Neural progenitor cell (in vitro differentiated cells): ENCODE data around the gene DNAL4. TPM values are rescaled to one million over a fixed set of nuclear protein-coding genes. Genes with fewer than 3 reads are reported as not detected.

Experiments used
- DNase-seq: peaks from one replicate; pipeline ENCODE4 v3.0.0-alpha.2; 2016; ENCODE audit warnings: low spot score
- H2AFZ ChIP-seq: fragments of 200-600 bp; sonication (generic); replicated peaks from 2 replicates; pipeline ENCODE4 v1.6.1; 2016; ENCODE audit warnings: antibody characterized with exemption
- H3F3A ChIP-seq: fragments of 200-600 bp; sonication (generic); 2 replicates; pipeline ENCODE4 v1.6.1; 2016; ENCODE audit warnings: antibody characterized with exemption, low read depth
- H3K27ac ChIP-seq: fragments of 200-600 bp; sonication (generic); 2 replicates; pipeline ENCODE4 v1.5.1; 2016; ENCODE audit warnings: mild to moderate bottlenecking
- H3K27me3 ChIP-seq: fragments of 200-600 bp; sonication (generic); 2 replicates; pipeline ENCODE4 v1.6.1; 2016; ENCODE audit warnings: mild to moderate bottlenecking, moderate library complexity
- H3K36me3 ChIP-seq: fragments of 200-600 bp; sonication (generic); 2 replicates; pipeline ENCODE4 v1.5.1; 2016
- H3K4me1 ChIP-seq: fragments of 200-600 bp; sonication (generic); 2 replicates; pipeline ENCODE4 v1.6.1; 2016; ENCODE audit warnings: mixed run types
- H3K4me2 ChIP-seq: fragments of 200-600 bp; sonication (generic); 2 replicates; pipeline ENCODE4 v1.6.1; 2016
- H3K4me3 ChIP-seq: fragments of 200-600 bp; sonication (generic); 2 replicates; pipeline ENCODE4 v1.5.1; 2016
- H3K79me2 ChIP-seq: fragments of 200-600 bp; sonication (generic); 2 replicates; pipeline ENCODE4 v1.6.1; 2016; ENCODE audit warnings: low read depth
- H3K9ac ChIP-seq: fragments of 200-600 bp; sonication (generic); 2 replicates; pipeline ENCODE4 v1.6.1; 2016
- H3K9me3 ChIP-seq: fragments of 200-600 bp; sonication (generic); 2 replicates; pipeline ENCODE4 v1.5.1; 2016; ENCODE audit warnings: low read depth
- H4K20me1 ChIP-seq: fragments of 200-600 bp; sonication (generic); 2 replicates; pipeline ENCODE4 v1.6.1; 2016; ENCODE audit warnings: low read depth
- H3K27ac Mint-ChIP-seq: 3 replicates; pipeline ENCODE4 v1.8.0; 2021; ENCODE audit warnings: mixed read lengths
- H3K27me3 Mint-ChIP-seq: 2 replicates; pipeline ENCODE4 v1.8.0; 2022; ENCODE audit warnings: low read depth, mild to moderate bottlenecking, inconsistent platforms, moderate library complexity, mixed read lengths; ENCODE audit not compliant: insufficient read depth
- H3K36me3 Mint-ChIP-seq: 3 replicates; pipeline ENCODE4 v1.8.0; 2021; ENCODE audit warnings: mixed read lengths
- H3K4me1 Mint-ChIP-seq: 3 replicates; pipeline ENCODE4 v1.8.0; 2021; ENCODE audit warnings: mixed read lengths
- H3K4me3 Mint-ChIP-seq: 3 replicates; pipeline ENCODE4 v1.8.0; 2021; ENCODE audit warnings: mild to moderate bottlenecking, moderate library complexity, mixed read lengths
- H3K9me3 Mint-ChIP-seq: 3 replicates; pipeline ENCODE4 v1.8.0; 2020; ENCODE audit warnings: mixed read lengths
- EZH2 ChIP-seq: fragments of 200-600 bp; sonication (generic); IDR thresholded peaks from 2 replicates; pipeline ENCODE4 v1.6.1; 2017; ENCODE audit warnings: antibody characterized with exemption, mild to moderate bottlenecking, moderate library complexity
- EZH2phosphoT487 ChIP-seq: fragments of 200-600 bp; sonication (generic); IDR thresholded peaks from 2 replicates; pipeline ENCODE4 v1.6.1; 2017; ENCODE audit warnings: antibody characterized with exemption
- total RNA-seq: library from RNA; depleted of rRNA; stranded (reverse); fragments of >200 nt; gene quantifications from 2 replicates; pipeline ENCODE4 v1.2.3, GENCODE V29; 2015; ENCODE audit warnings: low replicate concordance
- TF ChIP-seq, protein P1 (sequence below): fragments of 200-600 bp; sonication (generic); IDR thresholded peaks from 2 replicates; pipeline ENCODE4 v1.5.1; 2017; ENCODE audit warnings: antibody characterized with exemption, mild to moderate bottlenecking

The DNAL4 gene
- total RNA-seq, 1 donor from 2014 or later: 10.7 TPM

DNA sequence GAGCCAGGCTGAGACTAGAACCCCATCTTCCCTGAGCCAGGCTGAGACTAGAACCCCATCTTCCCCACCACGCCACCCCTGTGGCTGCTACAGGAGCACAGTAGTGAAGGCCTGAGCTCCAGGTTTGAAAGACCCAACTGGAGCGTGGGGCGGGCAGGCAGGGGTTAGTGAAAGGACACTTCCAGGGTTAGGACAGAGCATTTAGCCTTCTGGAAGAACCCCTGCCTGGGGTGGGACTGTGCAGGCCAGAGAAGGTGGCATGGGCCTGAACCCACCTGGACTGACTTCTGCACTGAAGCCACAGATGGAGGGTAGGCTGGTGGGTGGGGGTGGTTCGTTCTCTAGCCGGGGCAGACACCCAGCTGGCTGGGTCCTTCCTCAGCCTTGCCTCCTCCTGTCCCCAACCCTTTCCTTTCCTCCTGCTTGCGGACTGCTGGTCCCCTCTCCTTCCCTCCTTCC lies 62.2 kb downstream of the DNAL4 start:
- Mint-ChIP-seq H3K27me3 (peaks cover 4% of the 10 kb centered on the region), H3K36me3 (peaks cover 9% of the 10 kb centered on the region), H3K9me3 (no peaks in the 10 kb centered on the region), H3K27ac (no peak overlapping the region), H3K4me3 (no peak overlapping the region), H3K4me1 (no peaks in the 10 kb centered on the region)
- H3K27ac ChIP-seq: no peak overlapping the region
- H3K4me3 ChIP-seq: no peak overlapping the region
- no peaks in the 10 kb centered on the region for H3K36me3 ChIP-seq
- DNase-seq: no peak
- no peaks in the 10 kb centered on the region for H3K9me3 ChIP-seq
- TF ChIP-seq EZH2phosphoT487: no peak
- no peak overlapping the region for H3K9ac ChIP-seq
- H3K4me1 ChIP-seq: no peaks in the 10 kb centered on the region
- no peaks in the 10 kb centered on the region for H3K27me3 ChIP-seq
- no peaks in the 10 kb centered on the region for H3K79me2 ChIP-seq
- H2AFZ ChIP-seq: no peak overlapping the region
- H3K4me2 ChIP-seq: no peak overlapping the region
- peaks cover 10% of the 10 kb centered on the region for H4K20me1 ChIP-seq
- peaks cover 3% of the 10 kb centered on the region for H3F3A ChIP-seq

DNA sequence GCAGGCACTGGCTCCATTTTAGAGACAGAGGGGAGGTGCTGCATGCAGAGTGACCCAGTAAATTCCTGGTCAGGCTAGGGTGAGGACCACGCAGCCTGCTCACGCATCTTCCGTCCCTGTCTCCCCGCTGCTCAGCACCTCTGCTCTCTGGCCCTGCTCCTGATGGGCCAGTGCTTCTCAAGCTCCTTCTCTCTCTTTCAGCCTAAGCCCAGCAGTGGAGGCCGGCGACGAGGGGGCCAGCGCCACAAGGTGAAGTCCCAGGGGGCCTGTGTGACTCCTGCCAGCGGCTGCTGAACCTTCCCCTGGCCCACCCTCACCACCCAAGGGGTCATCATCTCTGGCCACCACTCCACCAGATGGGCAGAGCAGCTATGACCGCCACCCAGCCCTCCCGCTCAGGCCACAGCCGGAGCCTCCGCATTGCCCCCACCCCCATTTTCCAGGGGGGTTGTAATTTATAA lies 63.5 kb downstream of the DNAL4 start:
- no peak for DNase-seq
- Histone ChIP-seq H3K4me1 (no peaks in the 10 kb centered on the region), H3K4me3 (no peak overlapping the region), H4K20me1 (peaks cover 11% of the 10 kb centered on the region), H3K4me2 (no peak overlapping the region), H3K9ac (no peak overlapping the region), H3F3A (peaks cover 3% of the 10 kb centered on the region), H2AFZ (no peak overlapping the region), H3K36me3 (no peaks in the 10 kb centered on the region), H3K9me3 (no peaks in the 10 kb centered on the region), H3K27me3 (no peaks in the 10 kb centered on the region), H3K79me2 (no peaks in the 10 kb centered on the region), H3K27ac (no peak overlapping the region)
- Mint-ChIP-seq H3K27me3 (peaks cover 4% of the 10 kb centered on the region), H3K36me3 (peaks cover 10% of the 10 kb centered on the region), H3K9me3 (no peaks in the 10 kb centered on the region), H3K4me1 (no peaks in the 10 kb centered on the region), H3K4me3 (no peak overlapping the region), H3K27ac (no peak overlapping the region)
- TF ChIP-seq EZH2 (no peak), EZH2phosphoT487 (no peak)
- TF ChIP-seq, protein P1, sequence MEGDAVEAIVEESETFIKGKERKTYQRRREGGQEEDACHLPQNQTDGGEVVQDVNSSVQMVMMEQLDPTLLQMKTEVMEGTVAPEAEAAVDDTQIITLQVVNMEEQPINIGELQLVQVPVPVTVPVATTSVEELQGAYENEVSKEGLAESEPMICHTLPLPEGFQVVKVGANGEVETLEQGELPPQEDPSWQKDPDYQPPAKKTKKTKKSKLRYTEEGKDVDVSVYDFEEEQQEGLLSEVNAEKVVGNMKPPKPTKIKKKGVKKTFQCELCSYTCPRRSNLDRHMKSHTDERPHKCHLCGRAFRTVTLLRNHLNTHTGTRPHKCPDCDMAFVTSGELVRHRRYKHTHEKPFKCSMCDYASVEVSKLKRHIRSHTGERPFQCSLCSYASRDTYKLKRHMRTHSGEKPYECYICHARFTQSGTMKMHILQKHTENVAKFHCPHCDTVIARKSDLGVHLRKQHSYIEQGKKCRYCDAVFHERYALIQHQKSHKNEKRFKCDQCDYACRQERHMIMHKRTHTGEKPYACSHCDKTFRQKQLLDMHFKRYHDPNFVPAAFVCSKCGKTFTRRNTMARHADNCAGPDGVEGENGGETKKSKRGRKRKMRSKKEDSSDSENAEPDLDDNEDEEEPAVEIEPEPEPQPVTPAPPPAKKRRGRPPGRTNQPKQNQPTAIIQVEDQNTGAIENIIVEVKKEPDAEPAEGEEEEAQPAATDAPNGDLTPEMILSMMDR: no peak

DNA sequence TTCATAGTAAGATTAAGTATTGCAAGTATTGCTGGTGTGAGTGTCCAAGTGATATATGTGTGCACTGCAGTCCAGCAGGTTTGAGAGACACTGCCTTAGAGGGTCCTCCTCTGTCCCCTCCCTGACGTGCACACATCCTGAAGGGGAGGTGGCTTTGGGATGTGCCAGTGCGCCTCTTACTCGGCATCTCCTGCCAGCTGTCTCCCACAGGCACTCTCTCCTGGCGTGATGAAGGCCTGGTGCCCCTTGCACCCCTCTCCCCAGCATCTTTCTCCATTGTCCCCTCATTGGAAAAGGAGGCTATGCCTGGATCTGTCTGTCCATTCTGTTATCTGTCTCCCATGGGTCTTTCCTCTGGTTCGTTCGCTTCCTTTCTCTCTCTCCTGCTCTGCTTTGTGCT lies 64.0 kb downstream of the DNAL4 start:
- H3K4me2 ChIP-seq: no peak overlapping the region
- H3K4me1 ChIP-seq: no peaks in the 10 kb centered on the region
- no peaks in the 10 kb centered on the region for H3K79me2 ChIP-seq
- peaks cover 13% of the 10 kb centered on the region for H3K36me3 Mint-ChIP-seq
- H3K27me3 Mint-ChIP-seq: peaks cover 2% of the 10 kb centered on the region
- H3K9me3 Mint-ChIP-seq: no peaks in the 10 kb centered on the region
- H3K27ac Mint-ChIP-seq: no peak overlapping the region
- peaks cover 16% of the 10 kb centered on the region for H4K20me1 ChIP-seq
- H3K9ac ChIP-seq: no peak overlapping the region
- no peak overlapping the region for H3K4me3 ChIP-seq
- no peaks in the 10 kb centered on the region for H3K27me3 ChIP-seq
- no peaks in the 10 kb centered on the region for H3K36me3 ChIP-seq
- no peak overlapping the region for H3K4me3 Mint-ChIP-seq
- H3K9me3 ChIP-seq: no peaks in the 10 kb centered on the region
- DNase-seq: no peak
- peaks cover 3% of the 10 kb centered on the region for H3F3A ChIP-seq
- no peaks in the 10 kb centered on the region for H3K4me1 Mint-ChIP-seq
- H2AFZ ChIP-seq: no peak overlapping the region
- no peak overlapping the region for H3K27ac ChIP-seq
- TF ChIP-seq EZH2phosphoT487: no peak
- TF ChIP-seq EZH2: no peak
- TF ChIP-seq, protein P1: no peak

DNA sequence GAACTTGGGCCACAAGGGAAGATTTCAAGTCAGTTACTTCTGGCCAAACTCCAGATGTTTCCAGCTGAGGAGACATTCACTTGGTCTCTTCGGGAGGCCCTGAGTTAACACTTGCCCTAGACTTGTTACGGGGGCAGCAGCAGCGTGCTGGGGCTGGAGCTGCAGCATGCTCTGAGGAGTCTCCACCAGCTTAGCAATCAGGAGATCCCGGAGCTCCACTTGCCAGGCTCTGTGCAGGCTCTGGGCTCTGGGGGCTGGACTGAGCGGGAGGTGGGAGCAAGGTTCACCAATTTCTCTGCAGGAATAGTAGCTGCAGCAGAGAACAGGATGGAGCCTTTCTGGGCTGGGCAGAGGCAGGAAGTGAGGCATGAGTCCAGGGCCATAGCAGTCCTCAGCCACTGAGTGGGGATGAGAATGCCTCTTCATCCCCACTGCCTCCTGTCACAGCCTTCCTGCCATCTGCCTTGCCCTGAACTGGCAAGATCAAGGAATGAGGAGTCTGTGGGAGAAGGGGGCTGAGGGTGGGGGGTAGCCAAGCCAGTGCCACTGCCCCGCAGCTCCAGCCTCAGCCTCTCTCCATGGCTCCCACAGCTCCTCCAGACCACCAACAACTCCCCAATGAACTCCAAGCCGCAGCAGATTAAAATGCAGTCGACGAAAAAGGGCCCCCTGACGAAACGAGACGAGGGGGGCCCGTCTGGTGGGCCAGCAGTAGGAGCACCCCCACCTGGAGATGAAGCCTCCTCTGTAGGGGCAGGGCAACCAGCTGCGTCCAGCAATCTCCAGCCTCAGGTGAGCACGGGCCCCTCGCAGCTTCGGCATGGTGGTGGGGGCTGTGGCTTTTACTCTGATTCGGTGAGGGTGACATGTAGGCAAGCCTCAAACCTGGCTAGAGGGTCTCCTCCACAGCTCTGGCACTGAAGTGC lies 64.8 kb downstream of the DNAL4 start:
- Histone ChIP-seq H4K20me1 (peaks cover 20% of the 10 kb centered on the region), H3K36me3 (no peaks in the 10 kb centered on the region), H2AFZ (no peak overlapping the region), H3K4me1 (no peaks in the 10 kb centered on the region), H3K9ac (no peak overlapping the region), H3K4me2 (no peak overlapping the region), H3F3A (peaks cover 3% of the 10 kb centered on the region), H3K27me3 (no peaks in the 10 kb centered on the region), H3K4me3 (no peak overlapping the region), H3K9me3 (no peaks in the 10 kb centered on the region), H3K27ac (no peak overlapping the region), H3K79me2 (no peaks in the 10 kb centered on the region)
- Mint-ChIP-seq H3K4me1 (no peaks in the 10 kb centered on the region), H3K36me3 (peaks cover 20% of the 10 kb centered on the region), H3K27me3 (peaks cover 2% of the 10 kb centered on the region), H3K9me3 (no peaks in the 10 kb centered on the region), H3K27ac (no peak overlapping the region), H3K4me3 (no peak overlapping the region)
- no peak for DNase-seq
- no peak for TF ChIP-seq EZH2
- TF ChIP-seq EZH2phosphoT487: no peak
- TF ChIP-seq, protein P1: no peak
